H9 (cell line): ENCODE data around the gene CGA. TPM values are rescaled to one million over a fixed set of nuclear protein-coding genes. Genes with fewer than 3 reads are reported as not detected.

Source experiments
- DNase-seq: peaks from one replicate; pipeline ENCODE4 v3.0.0-alpha.2; 2017
- H2AFZ ChIP-seq: one replicate; pipeline ENCODE4 v1.6.1; 2013; ENCODE audit warnings: mild to moderate bottlenecking, low read length, control low read depth, moderate library complexity
- H2AK5ac ChIP-seq: 2 replicates; pipeline ENCODE4 v1.6.1; 2013; ENCODE audit warnings: low read length, control low read depth, mixed read lengths; ENCODE audit not compliant: insufficient read length
- H2BK120ac ChIP-seq: one replicate; pipeline ENCODE4 v1.6.1; 2013; ENCODE audit warnings: low read depth, mild to moderate bottlenecking, low read length, control low read depth, inconsistent platforms; ENCODE audit not compliant: poor library complexity, severe bottlenecking
- H2BK12ac ChIP-seq: 2 replicates; pipeline ENCODE4 v1.6.1; 2013; ENCODE audit warnings: low read length, control low read depth, mixed read lengths, low read depth; ENCODE audit not compliant: insufficient read length
- H2BK15ac ChIP-seq: 2 replicates; pipeline ENCODE4 v1.6.1; 2013; ENCODE audit warnings: low read depth, low read length, control low read depth
- H2BK20ac ChIP-seq: one replicate; pipeline ENCODE4 v1.6.1; 2013; ENCODE audit warnings: low read depth, mild to moderate bottlenecking, low read length, control low read depth, inconsistent platforms; ENCODE audit not compliant: poor library complexity, severe bottlenecking
- H2BK5ac ChIP-seq: 2 replicates; pipeline ENCODE4 v1.6.1; 2013; ENCODE audit warnings: low read length, control low read depth, mixed read lengths; ENCODE audit not compliant: insufficient read length
- H3K14ac ChIP-seq: 2 replicates; pipeline ENCODE4 v1.6.1; 2013; ENCODE audit warnings: low read length, control low read depth; ENCODE audit not compliant: insufficient read depth
- H3K18ac ChIP-seq: 2 replicates; pipeline ENCODE4 v1.6.1; 2013; ENCODE audit warnings: low read depth, mild to moderate bottlenecking, mixed read lengths, low read length, control low read depth; ENCODE audit not compliant: insufficient read length
- H3K23ac ChIP-seq: 2 replicates; pipeline ENCODE4 v1.6.1; 2013; ENCODE audit warnings: low read length, control low read depth, mixed read lengths, low read depth; ENCODE audit not compliant: insufficient read length
- H3K23me2 ChIP-seq: 2 replicates; pipeline ENCODE4 v1.6.1; 2013; ENCODE audit warnings: low read depth, mild to moderate bottlenecking, mixed read lengths, low read length, control low read depth; ENCODE audit not compliant: insufficient read length, poor library complexity, severe bottlenecking
- H3K27ac ChIP-seq: 2 replicates; pipeline ENCODE4 v1.5.1; 2013; ENCODE audit warnings: low read length, control low read depth, mixed read lengths, low read depth; ENCODE audit not compliant: insufficient read length
- H3K27me3 ChIP-seq: 2 replicates; pipeline ENCODE4 v1.6.1; 2013; ENCODE audit warnings: low read length, control low read depth, inconsistent platforms; ENCODE audit not compliant: insufficient read depth
- H3K4ac ChIP-seq: 2 replicates; pipeline ENCODE4 v1.6.1; 2013; ENCODE audit warnings: low read depth, mild to moderate bottlenecking, control low read depth, inconsistent platforms, low read length, moderate library complexity
- H3K4me1 ChIP-seq: 2 replicates; pipeline ENCODE4 v1.6.1; 2013; ENCODE audit warnings: low read length, control low read depth, inconsistent platforms; ENCODE audit not compliant: insufficient read depth
- H3K4me2 ChIP-seq: 2 replicates; pipeline ENCODE4 v1.6.1; 2013; ENCODE audit warnings: low read length, control low read depth, mixed read lengths; ENCODE audit not compliant: insufficient read length, insufficient read depth
- H3K56ac ChIP-seq: 2 replicates; pipeline ENCODE4 v1.6.1; 2013; ENCODE audit warnings: low read depth, mild to moderate bottlenecking, mixed read lengths, low read length, control low read depth; ENCODE audit not compliant: insufficient read length
- H3K79me1 ChIP-seq: 2 replicates; pipeline ENCODE4 v1.6.1; 2013; ENCODE audit warnings: low read depth, mild to moderate bottlenecking, moderate library complexity, low read length, control low read depth, inconsistent platforms; ENCODE audit not compliant: insufficient read depth, poor library complexity, severe bottlenecking
- H3K79me2 ChIP-seq: 2 replicates; pipeline ENCODE4 v1.6.1; 2013; ENCODE audit warnings: low read length, control low read depth, inconsistent platforms; ENCODE audit not compliant: insufficient read depth
- H3K9ac ChIP-seq: 2 replicates; pipeline ENCODE4 v1.6.1; 2013; ENCODE audit warnings: low read length, control low read depth, mixed read lengths; ENCODE audit not compliant: insufficient read length; ENCODE audit errors: extremely low read depth
- H3K9me3 ChIP-seq: one replicate; pipeline ENCODE4 v1.6.1; 2013; ENCODE audit warnings: low read depth, low read length, inconsistent platforms; ENCODE audit not compliant: control insufficient read depth
- H3T11ph ChIP-seq: one replicate; pipeline ENCODE4 v1.6.1; 2013; ENCODE audit warnings: mild to moderate bottlenecking, low read length, control low read depth, inconsistent platforms
- H4K20me1 ChIP-seq: one replicate; pipeline ENCODE4 v1.6.1; 2013; ENCODE audit not compliant: control insufficient read depth, insufficient read length, insufficient read depth
- H4K5ac ChIP-seq: 2 replicates; pipeline ENCODE4 v1.6.1; 2013; ENCODE audit warnings: low read depth, mild to moderate bottlenecking, mixed read lengths, low read length, control low read depth; ENCODE audit not compliant: insufficient read length
- H4K8ac ChIP-seq: replicated peaks from 2 replicates; pipeline ENCODE4 v1.6.1; 2013; ENCODE audit warnings: low read length, control low read depth, mixed read lengths, low read depth; ENCODE audit not compliant: insufficient read length
- H4K91ac ChIP-seq: 2 replicates; pipeline ENCODE4 v1.6.1; 2013; ENCODE audit warnings: low read depth, mild to moderate bottlenecking, moderate library complexity, mixed read lengths, low read length, control low read depth; ENCODE audit not compliant: insufficient read length
- H3K27ac Mint-ChIP-seq, 3 experiments: 2 replicates in 2 of 3; 3 replicates in 1 of 3; pipeline ENCODE4 v1.8.0; 2020 to 2021; ENCODE audit warnings: mixed read lengths in 3 of 3, mild to moderate bottlenecking in 1 of 3, moderate library complexity in 1 of 3
- H3K27me3 Mint-ChIP-seq: 2 replicates; pipeline ENCODE4 v1.8.0; 2021; ENCODE audit warnings: low read depth, mild to moderate bottlenecking, moderate library complexity, mixed read lengths
- H3K36me3 Mint-ChIP-seq, 3 experiments: 2 replicates in 2 of 3; 3 replicates in 1 of 3; pipeline ENCODE4 v1.8.0; 2020 to 2021; ENCODE audit warnings: low read depth in 3 of 3, mixed read lengths in 3 of 3; ENCODE audit not compliant: insufficient read depth in 1 of 3
- H3K4me1 Mint-ChIP-seq, 2 experiments: 2 replicates each; pipeline ENCODE4 v1.8.0; 2020; ENCODE audit warnings: mixed read lengths in 2 of 2
- H3K4me3 Mint-ChIP-seq, 2 experiments: 2 replicates in 1 of 2; 3 replicates in 1 of 2; pipeline ENCODE4 v1.8.0; 2020 to 2021; ENCODE audit warnings: mild to moderate bottlenecking in 2 of 2, mixed read lengths in 2 of 2, moderate library complexity in 1 of 2
- H3K9me3 Mint-ChIP-seq, 2 experiments: 2 replicates in 1 of 2; 3 replicates in 1 of 2; pipeline ENCODE4 v1.8.0; 2020; ENCODE audit warnings: mild to moderate bottlenecking in 2 of 2, mixed read lengths in 2 of 2, moderate library complexity in 1 of 2
- CTCF ChIP-seq: fragments of 200-600 bp; sonication (generic); conservative IDR thresholded peaks from 3 replicates; pipeline ENCODE4 v1.8.0; 2021; ENCODE audit warnings: antibody characterized with exemption, mild to moderate bottlenecking
- WGBS: extraction: QIAGEN DNeasy Blood & Tissue Kit; methylation state at CpG from one replicate; pipeline ENCODE4 v1.1.7; 2013; ENCODE audit warnings: missing lambda C conversion rate, low lambda C conversion rate, mixed read lengths; ENCODE audit not compliant: insufficient read length; ENCODE audit errors: extremely low coverage; 5-methylcytosine and 5-hydroxymethylcytosine counted together
- total RNA-seq: library from RNA; stranded (reverse); gene quantifications from 2 replicates; pipeline ENCODE4 v1.2.1, GENCODE V29; 2021

The CGA gene
- total RNA-seq, 1 experiment from 2014 or later = not detected

- Histone ChIP-seq H3K4me1 (no peaks in the 10 kb centered on the region), H3K27ac (no peak overlapping the region), H3K79me1 (no peaks in the 10 kb centered on the region), H2BK120ac (no peak overlapping the region), H2BK5ac (no peak overlapping the region), H3K4me2 (no peak overlapping the region), H4K5ac (no peak overlapping the region), H3K4ac (no peak overlapping the region), H2AK5ac (no peak overlapping the region), H3K23ac (no peak overlapping the region), H2BK20ac (no peak overlapping the region), H4K8ac (no peak overlapping the region), H3K79me2 (no peaks in the 10 kb centered on the region), H3K9ac (no peak overlapping the region), H4K91ac (no peak overlapping the region), H3K56ac (no peak overlapping the region), H3T11ph (no peak overlapping the region), H2AFZ (no peak overlapping the region), H2BK15ac (no peak overlapping the region), H3K18ac (no peak overlapping the region), H2BK12ac (no peak overlapping the region), H3K9me3 (no peaks in the 10 kb centered on the region), H3K23me2 (no peaks in the 10 kb centered on the region), H3K14ac (no peak overlapping the region), H4K20me1 (no peaks in the 10 kb centered on the region), H3K27me3 (no peaks in the 10 kb centered on the region)
- no peaks in the 10 kb centered on the region for H3K4me1 Mint-ChIP-seq
- peaks cover 6% of the 10 kb centered on the region; the same call in 1 of the 2 replicates for H3K27me3 Mint-ChIP-seq
- DNase-seq = no peak
- no peak for TF ChIP-seq CTCF
- H3K4me3 Mint-ChIP-seq = no peak overlapping the region
- no CpG with 5 or more reads among the region's 2 CpGs for WGBS
- H3K27ac Mint-ChIP-seq = no peak overlapping the region
- H3K9me3 Mint-ChIP-seq = no peaks in the 10 kb centered on the region
- H3K36me3 Mint-ChIP-seq = no peaks in the 10 kb centered on the region
Measured at GRCh38 chr6:87082160-87082721, 12.7 kb downstream of the CGA start.
